ENCODE measurements around the gene SLC16A7.

SLC16A7 gene

GRCh38 chr12:59652130-59652529 is 56.3 kb downstream of the SLC16A7 start:
- no peak for TF ChIP-seq YY1 (IDR thresholded peaks at IDR 0.05; ENCODE audit: insufficient read depth, insufficient read length)
- no peak for TF ChIP-seq SUZ12 (IDR thresholded peaks at IDR 0.05; ENCODE audit: extremely low read depth, insufficient read depth, insufficient read length)
- no peak for TF ChIP-seq ZNF274 (IDR thresholded peaks at IDR 0.05; ENCODE audit: low read depth, low read length)
- Histone ChIP-seq H3K9ac (ENCODE audit: insufficient read length, low read depth) (no peak overlapping the region), H3K4me3 (ENCODE audit: insufficient read length, low read depth) (no peak overlapping the region), H3K9me3 (ENCODE audit: insufficient read depth, low read length) (no peaks in the 10 kb centered on the region), H3K27me3 (ENCODE audit: insufficient read depth, insufficient read length) (no peaks in the 10 kb centered on the region), H3K36me3 (ENCODE audit: insufficient read depth, insufficient read length, low read length) (no peaks in the 10 kb centered on the region), H3K4me1 (ENCODE audit: insufficient read depth, insufficient read length) (no peaks in the 10 kb centered on the region)
- DNase-seq (ENCODE audit: low read depth, low spot score): no peak

- Histone ChIP-seq H3K36me3 (ENCODE audit: insufficient read depth, insufficient read length, low read length) (no peaks in the 10 kb centered on the region), H3K4me3 (ENCODE audit: insufficient read length, low read depth) (no peak overlapping the region), H3K9me3 (ENCODE audit: insufficient read depth, low read length) (no peaks in the 10 kb centered on the region), H3K9ac (ENCODE audit: insufficient read length, low read depth) (no peak overlapping the region), H3K27me3 (ENCODE audit: insufficient read depth, insufficient read length) (no peaks in the 10 kb centered on the region), H3K4me1 (ENCODE audit: insufficient read depth, insufficient read length) (no peaks in the 10 kb centered on the region)
- no peak for DNase-seq (ENCODE audit: low read depth, low spot score)
- no peak for TF ChIP-seq YY1 (IDR thresholded peaks at IDR 0.05; ENCODE audit: insufficient read depth, insufficient read length)
- TF ChIP-seq ZNF274 (IDR thresholded peaks at IDR 0.05; ENCODE audit: low read depth, low read length): no peak
- TF ChIP-seq SUZ12 (IDR thresholded peaks at IDR 0.05; ENCODE audit: extremely low read depth, insufficient read depth, insufficient read length): no peak
Observed at GRCh38 chr12:59654061-59654460, 58.2 kb downstream of the SLC16A7 start.

GRCh38 chr12:59657266-59657665 is 61.4 kb downstream of the SLC16A7 start:
- Histone ChIP-seq H3K27me3 (ENCODE audit: insufficient read depth, insufficient read length) (no peaks in the 10 kb centered on the region), H3K9me3 (ENCODE audit: insufficient read depth, low read length) (no peaks in the 10 kb centered on the region), H3K4me1 (ENCODE audit: insufficient read depth, insufficient read length) (no peaks in the 10 kb centered on the region), H3K9ac (ENCODE audit: insufficient read length, low read depth) (no peak overlapping the region), H3K36me3 (ENCODE audit: insufficient read depth, insufficient read length, low read length) (no peaks in the 10 kb centered on the region), H3K4me3 (ENCODE audit: insufficient read length, low read depth) (no peak overlapping the region)
- TF ChIP-seq YY1 (IDR thresholded peaks at IDR 0.05; ENCODE audit: insufficient read depth, insufficient read length): no peak
- TF ChIP-seq ZNF274 (IDR thresholded peaks at IDR 0.05; ENCODE audit: low read depth, low read length): no peak
- no peak for TF ChIP-seq SUZ12 (IDR thresholded peaks at IDR 0.05; ENCODE audit: extremely low read depth, insufficient read depth, insufficient read length)
- no peak for DNase-seq (ENCODE audit: low read depth, low spot score)

- Histone ChIP-seq H3K36me3 (ENCODE audit: insufficient read depth, insufficient read length, low read length) (no peaks in the 10 kb centered on the region), H3K4me3 (ENCODE audit: insufficient read length, low read depth) (no peak overlapping the region), H3K9ac (ENCODE audit: insufficient read length, low read depth) (no peak overlapping the region), H3K27me3 (ENCODE audit: insufficient read depth, insufficient read length) (no peaks in the 10 kb centered on the region), H3K9me3 (ENCODE audit: insufficient read depth, low read length) (no peaks in the 10 kb centered on the region), H3K4me1 (ENCODE audit: insufficient read depth, insufficient read length) (no peaks in the 10 kb centered on the region)
- TF ChIP-seq YY1 (IDR thresholded peaks at IDR 0.05; ENCODE audit: insufficient read depth, insufficient read length): no peak
- no peak for TF ChIP-seq SUZ12 (IDR thresholded peaks at IDR 0.05; ENCODE audit: extremely low read depth, insufficient read depth, insufficient read length)
- TF ChIP-seq ZNF274 (IDR thresholded peaks at IDR 0.05; ENCODE audit: low read depth, low read length): no peak
- no peak for DNase-seq (ENCODE audit: low read depth, low spot score)
Observed at GRCh38 chr12:59657711-59658110, 61.9 kb downstream of the SLC16A7 start.

- H3K27me3 ChIP-seq (ENCODE audit: insufficient read depth, insufficient read length): no peaks in the 10 kb centered on the region
- H3K4me1 ChIP-seq (ENCODE audit: insufficient read depth, insufficient read length): no peaks in the 10 kb centered on the region
- no peaks in the 10 kb centered on the region for H3K9me3 ChIP-seq (ENCODE audit: insufficient read depth, low read length)
- H3K4me3 ChIP-seq (ENCODE audit: insufficient read length, low read depth): no peak overlapping the region
- H3K36me3 ChIP-seq (ENCODE audit: insufficient read depth, insufficient read length, low read length): no peaks in the 10 kb centered on the region
- TF ChIP-seq SUZ12 (IDR thresholded peaks at IDR 0.05; ENCODE audit: extremely low read depth, insufficient read depth, insufficient read length) (no peak), YY1 (IDR thresholded peaks at IDR 0.05; ENCODE audit: insufficient read depth, insufficient read length) (no peak), ZNF274 (IDR thresholded peaks at IDR 0.05; ENCODE audit: low read depth, low read length) (no peak)
- no peak overlapping the region for H3K9ac ChIP-seq (ENCODE audit: insufficient read length, low read depth)
- no peak for DNase-seq (ENCODE audit: low read depth, low spot score)
Observed at GRCh38 chr12:59660148-59660547, 64.3 kb downstream of the SLC16A7 start.

- TF ChIP-seq ZNF274 (IDR thresholded peaks at IDR 0.05; ENCODE audit: low read depth, low read length): no peak
- TF ChIP-seq YY1 (IDR thresholded peaks at IDR 0.05; ENCODE audit: insufficient read depth, insufficient read length): no peak
- no peak for TF ChIP-seq SUZ12 (IDR thresholded peaks at IDR 0.05; ENCODE audit: extremely low read depth, insufficient read depth, insufficient read length)
- no peaks in the 10 kb centered on the region for H3K27me3 ChIP-seq (ENCODE audit: insufficient read depth, insufficient read length)
- no peak for DNase-seq (ENCODE audit: low read depth, low spot score)
- H3K36me3 ChIP-seq (ENCODE audit: insufficient read depth, insufficient read length, low read length): no peaks in the 10 kb centered on the region
- no peak overlapping the region for H3K9ac ChIP-seq (ENCODE audit: insufficient read length, low read depth)
- no peaks in the 10 kb centered on the region for H3K9me3 ChIP-seq (ENCODE audit: insufficient read depth, low read length)
- H3K4me1 ChIP-seq (ENCODE audit: insufficient read depth, insufficient read length): no peaks in the 10 kb centered on the region
- H3K4me3 ChIP-seq (ENCODE audit: insufficient read length, low read depth): no peak overlapping the region
Observed at GRCh38 chr12:59660921-59661597, 65.2 kb downstream of the SLC16A7 start.

- no peak for TF ChIP-seq YY1 (IDR thresholded peaks at IDR 0.05; ENCODE audit: insufficient read depth, insufficient read length)
- TF ChIP-seq ZNF274 (IDR thresholded peaks at IDR 0.05; ENCODE audit: low read depth, low read length): no peak
- no peak for TF ChIP-seq SUZ12 (IDR thresholded peaks at IDR 0.05; ENCODE audit: extremely low read depth, insufficient read depth, insufficient read length)
- no peaks in the 10 kb centered on the region for H3K27me3 ChIP-seq (ENCODE audit: insufficient read depth, insufficient read length)
Observed at GRCh38 chr12:59664495-59664894, 68.7 kb downstream of the SLC16A7 start.

More at GRCh38 chr12:59664495-59664894, 68.7 kb downstream of the SLC16A7 start:
- Histone ChIP-seq H3K4me3 (ENCODE audit: insufficient read length, low read depth) (no peak overlapping the region), H3K36me3 (ENCODE audit: insufficient read depth, insufficient read length, low read length) (no peaks in the 10 kb centered on the region), H3K9ac (ENCODE audit: insufficient read length, low read depth) (no peak overlapping the region), H3K4me1 (ENCODE audit: insufficient read depth, insufficient read length) (no peaks in the 10 kb centered on the region), H3K9me3 (ENCODE audit: insufficient read depth, low read length) (peaks cover 25% of the 10 kb centered on the region)
- DNase-seq (ENCODE audit: low read depth, low spot score): no peak
